Measurements from ENCODE around the gene FARP1.

DNA sequence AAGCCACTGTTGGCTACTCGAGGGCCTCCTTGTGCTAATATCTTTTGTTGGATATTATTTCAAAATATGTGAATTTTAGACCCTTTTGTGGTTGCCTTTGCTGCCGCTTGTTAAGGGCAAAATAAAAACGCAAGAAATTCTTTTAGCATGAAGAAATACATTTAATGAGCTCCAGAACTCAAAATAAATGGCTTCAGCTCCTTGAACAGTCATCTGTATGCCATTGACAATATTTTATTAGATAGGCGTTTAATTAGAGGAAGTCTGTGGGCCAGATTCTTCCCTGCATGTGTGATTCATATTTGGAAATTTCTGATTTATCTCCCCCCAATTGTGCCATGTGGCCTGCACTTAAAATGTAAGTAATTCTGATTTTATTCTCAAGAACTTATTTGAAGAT is 256.9 kb downstream of the FARP1 start:
- TF ChIP-seq EP300 (IDR thresholded peaks at IDR 0.05): no peak
- no peak for TF ChIP-seq POLR2A (IDR thresholded peaks at IDR 0.05)
